IPS DF 4.7 (cell line): ENCODE measurements around the gene FRMD4A.

Experiments
- DNase-seq: peaks from one replicate; pipeline ENCODE4 v3.0.0-alpha.2; 2013; ENCODE audit warnings: low spot score; ENCODE audit errors: extremely low read depth

FRMD4A gene

GRCh38 chr10:13654118-13654830 is 676.5 kb downstream of the FRMD4A start:
- DNase-seq, result no peak

GRCh38 chr10:13652860-13653259 is 677.9 kb downstream of the FRMD4A start:
- DNase-seq, result no peak

DNA sequence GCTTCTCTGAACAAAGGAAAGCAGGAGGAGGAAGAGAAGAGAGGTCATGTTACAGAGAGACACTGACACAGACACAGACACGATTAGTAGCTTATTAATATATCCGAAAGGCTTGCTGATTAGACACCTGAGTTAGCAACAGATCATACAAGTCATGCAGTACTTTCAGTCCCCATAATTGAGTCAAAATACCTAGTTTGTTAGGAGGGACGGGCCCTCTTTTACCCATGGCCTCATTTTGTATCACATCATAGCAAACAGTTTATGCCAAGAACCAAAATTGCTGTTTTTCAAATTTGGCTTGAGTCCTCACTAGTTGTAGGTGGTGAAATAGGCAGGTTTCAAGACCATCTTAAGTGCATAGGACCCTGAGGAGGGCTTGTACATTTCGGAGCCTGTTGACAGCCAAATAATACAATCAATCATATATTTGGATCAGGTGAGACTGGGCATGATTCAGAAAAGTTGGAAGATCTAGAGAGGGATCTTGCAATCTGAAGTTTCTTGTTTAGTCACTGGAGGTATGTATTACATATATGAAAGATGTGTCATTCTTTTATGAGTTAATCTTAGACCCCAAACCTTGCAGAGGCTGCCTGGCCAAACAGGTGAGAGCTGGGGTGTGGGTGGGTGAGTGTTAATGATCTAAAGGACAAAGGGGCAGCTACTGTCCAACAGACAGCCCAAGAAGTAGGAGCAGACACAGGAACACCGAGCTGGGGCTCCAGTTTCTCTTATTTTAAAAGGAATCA is 678.6 kb downstream of the FRMD4A start:
- no peak for DNase-seq

- no peak for DNase-seq
Measured at GRCh38 chr10:13650961-13651360, 679.8 kb downstream of the FRMD4A start.

DNA sequence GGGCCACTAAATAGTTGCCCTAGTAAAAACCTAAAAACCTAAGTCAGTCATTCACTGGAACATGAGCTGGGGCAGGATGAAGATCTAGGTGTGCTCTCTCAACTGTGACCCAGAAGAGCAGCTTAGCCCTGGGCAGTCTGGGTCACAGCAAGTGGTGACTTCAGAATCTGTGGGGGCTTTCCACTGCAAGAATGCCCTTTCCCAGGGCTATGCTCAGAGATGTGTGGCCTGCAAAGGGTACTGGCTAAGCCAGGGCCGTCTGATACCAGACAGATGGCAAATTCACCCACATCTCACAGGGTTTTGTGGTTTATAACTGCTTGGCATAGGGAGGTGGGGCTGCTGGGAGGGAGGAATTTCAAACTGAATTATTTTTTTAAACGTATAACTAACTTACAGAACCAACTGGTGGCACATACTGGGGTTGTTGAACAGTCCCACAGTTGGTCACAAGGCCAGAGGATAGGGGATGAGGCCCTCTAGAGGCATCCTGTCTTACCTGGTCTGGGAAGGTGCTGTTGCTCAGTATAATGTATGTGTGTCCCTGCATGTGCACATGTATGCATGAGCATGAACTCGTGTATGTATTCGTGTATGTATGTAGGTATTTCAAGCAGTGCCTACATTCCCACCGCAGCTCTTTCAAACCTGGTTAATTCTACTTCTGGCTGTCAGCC is 680.7 kb downstream of the FRMD4A start:
- DNase-seq, result no peak

DNA sequence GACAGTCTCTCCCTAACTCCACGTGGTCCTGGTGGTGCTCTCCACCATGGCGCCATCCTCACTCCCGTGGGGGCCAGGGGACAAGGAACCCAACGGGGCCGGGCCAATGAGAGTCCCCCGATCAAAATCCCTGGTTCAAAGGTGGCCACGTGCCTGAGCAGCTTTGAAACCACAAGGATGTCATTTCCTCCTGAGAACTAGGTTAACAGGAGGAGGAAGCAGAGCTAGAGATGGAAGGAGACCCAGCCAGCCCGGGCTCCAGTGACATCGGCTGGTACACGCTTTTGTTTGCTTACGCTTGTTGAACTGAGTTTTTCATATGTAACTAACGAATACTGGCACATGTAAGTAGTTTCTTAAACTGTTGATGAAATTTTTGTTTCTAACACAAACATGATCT is 682.3 kb downstream of the FRMD4A start:
- no peak for DNase-seq

- DNase-seq, result no peak
Measured at GRCh38 chr10:13644866-13645265, 685.9 kb downstream of the FRMD4A start.

DNA sequence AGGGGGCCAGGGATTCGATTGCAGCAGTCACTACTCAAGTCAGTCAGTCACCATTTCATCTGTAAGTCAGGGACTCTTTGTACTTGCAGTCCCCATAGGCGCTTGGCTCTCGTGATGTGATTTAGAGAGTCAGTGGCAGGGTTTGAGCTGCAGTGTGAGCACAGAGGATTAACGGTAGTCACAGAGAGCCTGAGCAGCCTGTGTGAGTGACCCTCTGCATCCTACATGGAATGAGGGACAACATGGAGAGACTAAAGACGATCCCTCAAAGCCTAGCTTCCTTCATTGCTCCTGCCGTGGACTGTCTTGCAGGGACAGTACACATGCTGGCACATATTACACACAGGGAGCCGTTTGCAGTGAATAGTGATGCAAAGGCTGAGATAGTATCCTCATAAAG is 687.7 kb downstream of the FRMD4A start:
- DNase-seq, result no peak

- DNase-seq, result no peak
Measured at GRCh38 chr10:13642293-13642692, 688.4 kb downstream of the FRMD4A start.

GRCh38 chr10:13637894-13638293 is 692.8 kb downstream of the FRMD4A start:
- DNase-seq, result no peak

- no peak for DNase-seq
Measured at GRCh38 chr10:13637303-13637856, 693.3 kb downstream of the FRMD4A start.

- DNase-seq, result no peak
Measured at GRCh38 chr10:13636776-13637175, 693.9 kb downstream of the FRMD4A start.

DNA sequence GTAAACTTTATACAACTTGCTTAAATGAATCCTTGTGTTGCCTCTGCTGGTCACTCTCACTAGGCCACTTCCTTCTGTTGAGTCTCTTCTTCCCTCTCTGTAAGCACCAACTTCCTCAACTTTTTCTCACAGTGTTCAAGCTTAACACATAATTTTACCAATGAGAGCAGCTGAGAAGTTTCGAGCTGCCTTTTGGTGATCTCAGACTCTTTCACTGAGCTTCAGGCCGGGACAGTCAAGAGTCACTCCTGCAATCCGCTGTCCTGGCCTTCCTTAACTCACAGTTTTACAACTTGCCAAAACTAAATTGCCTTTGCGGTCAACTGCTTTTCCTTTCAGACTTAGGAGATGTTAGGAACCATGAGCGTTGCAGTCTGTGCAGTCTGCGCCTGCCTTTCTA is 696.5 kb downstream of the FRMD4A start:
- no peak for DNase-seq

- DNase-seq, result no peak
Measured at GRCh38 chr10:13633689-13634088, 697.0 kb downstream of the FRMD4A start.

DNA sequence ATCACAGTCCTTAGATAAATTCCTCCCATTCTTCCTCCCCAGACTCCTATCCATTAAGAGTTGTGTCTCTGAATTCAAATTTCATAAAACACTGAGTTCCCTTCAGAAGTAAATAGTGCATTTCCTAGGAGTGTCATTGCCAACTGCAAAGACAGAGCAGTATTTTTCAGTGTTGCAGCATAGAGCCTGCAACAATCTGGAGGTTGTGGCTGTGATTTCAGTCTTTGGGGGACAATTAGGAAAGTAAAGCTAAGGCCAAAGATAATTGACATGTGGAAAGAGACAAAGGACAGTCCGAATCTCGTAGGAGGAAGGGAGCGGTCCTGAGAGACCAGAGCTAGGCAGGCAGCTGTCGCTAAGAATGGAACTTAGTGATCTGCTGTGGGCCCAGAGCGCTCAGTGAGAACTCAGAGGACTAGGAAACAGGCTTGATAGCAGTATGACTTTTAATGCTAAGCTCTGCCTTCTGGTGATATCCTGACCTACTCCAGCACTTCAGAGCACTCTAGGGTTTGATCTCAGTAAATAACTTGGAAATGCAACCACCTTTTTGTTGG is 697.8 kb downstream of the FRMD4A start:
- no peak for DNase-seq

GRCh38 chr10:13632440-13632839 is 698.3 kb downstream of the FRMD4A start:
- no peak for DNase-seq

DNA sequence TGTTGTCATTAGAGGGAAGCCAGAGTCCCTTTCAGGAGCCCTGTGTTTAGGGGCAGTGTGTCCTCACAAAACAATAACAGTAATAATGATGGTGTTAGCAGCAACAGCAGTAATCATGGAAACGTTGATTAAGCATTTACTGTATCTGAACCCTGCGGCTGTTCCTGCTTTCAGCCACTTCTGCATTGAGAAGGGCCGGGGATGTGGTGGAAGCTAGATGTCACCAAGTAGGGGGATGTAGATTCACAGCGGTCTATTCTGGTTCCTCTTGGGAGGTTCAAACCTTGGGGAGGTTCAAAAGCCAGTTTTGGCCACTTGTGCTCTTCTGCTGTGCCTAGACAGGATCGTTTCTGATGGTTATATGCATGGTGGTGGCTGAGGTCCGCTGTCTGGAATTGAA is 699.1 kb downstream of the FRMD4A start:
- no peak for DNase-seq

DNA sequence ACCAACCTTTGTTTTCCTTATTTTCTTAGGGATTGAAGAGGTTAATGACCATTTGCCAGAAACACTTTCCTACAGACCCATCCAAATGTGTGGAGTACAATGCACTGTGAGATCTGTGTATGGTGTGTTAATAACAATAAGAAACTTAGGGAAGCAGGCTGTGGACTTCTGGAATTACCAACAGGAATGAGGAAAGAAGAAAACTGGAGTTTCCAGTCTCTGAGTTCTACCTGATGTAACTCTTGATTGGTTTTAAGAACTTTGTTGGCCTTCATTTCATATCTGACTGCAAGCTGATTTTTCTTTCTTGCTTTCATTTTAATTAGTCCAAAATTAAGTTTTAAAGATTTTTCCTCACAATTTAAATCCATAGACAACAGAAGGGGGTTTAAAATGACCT is 700.5 kb downstream of the FRMD4A start:
- no peak for DNase-seq

DNA sequence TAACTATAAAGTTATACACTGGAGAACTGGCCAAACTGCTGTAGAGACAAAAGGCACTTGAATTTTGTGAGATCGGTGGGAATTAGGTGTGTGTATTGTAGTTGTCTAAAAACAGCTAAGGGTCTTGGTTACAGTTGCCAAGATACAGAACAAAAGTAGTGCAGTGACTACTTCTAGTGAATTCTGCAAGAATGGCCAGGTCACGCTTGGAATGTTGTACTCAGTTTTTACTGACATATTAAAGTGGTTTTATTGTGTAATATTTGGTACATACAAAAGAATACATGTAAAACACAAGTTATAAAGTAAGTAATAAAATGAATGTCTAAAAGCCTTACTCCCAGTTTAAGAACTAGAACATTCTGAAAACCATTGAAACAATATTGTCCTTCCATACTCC is 701.6 kb downstream of the FRMD4A start:
- DNase-seq, result no peak

- DNase-seq, result no peak
Measured at GRCh38 chr10:13628661-13629060, 702.1 kb downstream of the FRMD4A start.

DNA sequence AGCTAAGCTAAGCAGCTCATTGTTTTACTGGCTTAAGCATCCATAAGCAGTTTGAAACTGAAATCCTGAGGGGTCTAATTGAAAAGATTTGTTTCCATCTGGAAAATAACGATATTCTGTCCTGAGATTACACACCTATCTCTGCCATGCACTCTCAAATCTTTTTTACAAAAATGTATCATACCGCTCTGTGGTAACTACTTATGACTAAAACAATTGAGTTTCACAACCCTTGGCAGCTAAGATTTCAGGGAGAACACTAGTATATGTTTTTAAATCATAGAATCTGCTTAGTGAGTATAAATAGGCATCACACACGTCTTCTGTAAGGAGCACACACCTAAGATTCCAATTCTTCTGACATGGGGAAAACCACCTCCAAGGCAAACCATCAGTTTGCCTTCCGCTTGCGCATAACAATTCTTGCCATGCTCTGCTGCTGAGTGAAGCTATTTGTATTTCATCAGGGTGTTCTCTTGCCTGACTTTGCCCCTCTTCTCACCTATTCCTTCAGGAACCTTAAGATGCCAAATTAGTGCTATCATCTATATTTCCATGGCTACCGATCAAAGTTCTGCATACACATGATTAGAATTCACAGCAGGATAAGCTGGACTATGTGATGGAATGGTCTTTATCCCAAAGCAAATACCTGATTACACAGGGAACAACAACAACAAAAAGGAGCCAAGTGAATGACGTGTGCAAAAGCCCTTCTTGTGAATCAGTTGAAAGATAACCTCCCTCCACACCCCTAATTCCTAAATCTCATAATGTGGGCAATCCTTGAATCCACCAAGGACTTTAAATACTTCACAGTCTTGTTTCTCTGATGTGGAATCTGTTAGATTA is 703.0 kb downstream of the FRMD4A start:
- no peak for DNase-seq
